ENCODE measurements around the gene CLEC16A.

Gene CLEC16A

GRCh38 chr16:10964039-10964890 is 19.9 kb downstream of the CLEC16A start:
- in situ Hi-C loops (cut with MboI; ENCODE audit: low sequenced_read_pairs): loop anchor here (10.0 to 25.0 kb wide), 3 partner anchors 421 to 1098 kb away; no protein-coding TSS in a partner anchor

- in situ Hi-C loops (cut with MboI; ENCODE audit: low sequenced_read_pairs): loop anchor here (10.0 to 25.0 kb wide), 3 partner anchors 420 to 1097 kb away; no protein-coding TSS in a partner anchor
These were observed 20.5 kb downstream of the CLEC16A start for GRCh38 chr16:10964891-10965326.

GRCh38 chr16:10965440-10966061 is 21.2 kb downstream of the CLEC16A start:
- in situ Hi-C loops (cut with MboI; ENCODE audit: low sequenced_read_pairs): loop anchor here (10.0 to 25.0 kb wide), 3 partner anchors 419 to 1097 kb away; no protein-coding TSS in a partner anchor

GRCh38 chr16:10966129-10966528 is 21.8 kb downstream of the CLEC16A start:
- in situ Hi-C loops (cut with MboI; ENCODE audit: low sequenced_read_pairs): loop anchor here (10.0 to 25.0 kb wide), 3 partner anchors 419 to 1096 kb away; no protein-coding TSS in a partner anchor

- in situ Hi-C loops (cut with MboI; ENCODE audit: low sequenced_read_pairs): loop anchor here (10.0 to 25.0 kb wide), 3 partner anchors 418 to 1096 kb away; no protein-coding TSS in a partner anchor
These were observed 22.2 kb downstream of the CLEC16A start for GRCh38 chr16:10966559-10966958.

- in situ Hi-C loops (cut with MboI; ENCODE audit: low sequenced_read_pairs): loop anchor here (10.0 to 25.0 kb wide), 3 partner anchors 417 to 1094 kb away; no protein-coding TSS in a partner anchor
These were observed 23.6 kb downstream of the CLEC16A start for GRCh38 chr16:10967986-10968385.

- in situ Hi-C loops (cut with MboI; ENCODE audit: low sequenced_read_pairs): loop anchor here (10.0 to 25.0 kb wide), 3 partner anchors 416 to 1094 kb away; no protein-coding TSS in a partner anchor
These were observed 24.1 kb downstream of the CLEC16A start for GRCh38 chr16:10968498-10968897.

DNA sequence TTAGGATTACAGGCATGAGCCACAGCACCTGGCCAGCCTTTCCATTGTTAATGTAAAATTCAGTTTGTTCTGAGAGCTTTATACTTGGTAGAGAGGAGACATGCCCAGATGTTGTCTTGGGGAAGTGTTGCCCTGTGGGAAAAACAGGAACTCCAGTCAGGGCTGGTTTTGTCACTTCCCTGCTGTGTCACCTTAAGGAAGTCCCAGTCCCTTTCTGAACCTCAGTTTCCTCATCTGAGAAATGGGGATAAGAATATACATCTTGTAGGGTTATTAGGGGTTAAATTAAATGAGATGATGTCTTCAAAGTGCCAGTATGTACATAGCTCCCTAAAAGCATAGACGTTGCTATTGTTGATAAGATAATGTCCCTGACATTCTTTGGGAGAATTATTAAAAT is 25.3 kb downstream of the CLEC16A start:
- in situ Hi-C loops (cut with MboI; ENCODE audit: low sequenced_read_pairs): loop anchor here (10.0 to 25.0 kb wide), 4 partner anchors 285 to 1093 kb away; partner anchors contain the start of gene SOCS1

GRCh38 chr16:10970065-10970464 is 25.7 kb downstream of the CLEC16A start:
- in situ Hi-C loops (cut with MboI; ENCODE audit: low sequenced_read_pairs): loop anchor here (10.0 to 25.0 kb wide), 3 partner anchors 285 to 1092 kb away; partner anchors contain the start of gene SOCS1

DNA sequence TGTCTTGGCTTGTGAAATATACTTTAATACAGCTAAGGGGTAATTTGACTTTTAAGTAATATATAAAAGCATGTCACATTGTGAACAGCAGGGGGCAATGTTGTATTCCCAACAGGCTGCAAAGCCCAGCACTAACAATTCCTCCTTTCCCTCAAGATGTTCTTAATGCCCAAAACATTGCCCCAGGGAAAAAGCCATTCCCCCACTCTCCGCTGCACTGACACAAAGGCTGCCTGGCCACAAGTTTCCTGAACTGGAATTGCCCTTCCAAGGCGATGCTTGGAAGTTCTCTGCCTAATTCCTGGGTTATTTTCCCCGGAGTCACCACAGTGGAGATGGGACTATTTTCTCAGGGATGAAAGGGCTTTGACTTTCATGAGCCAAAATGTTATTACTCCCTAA is 27.2 kb downstream of the CLEC16A start:
- in situ Hi-C loops (cut with MboI; ENCODE audit: low sequenced_read_pairs): loop anchor here (10.0 to 25.0 kb wide), 3 partner anchors 283 to 1091 kb away; partner anchors contain the start of gene SOCS1

DNA sequence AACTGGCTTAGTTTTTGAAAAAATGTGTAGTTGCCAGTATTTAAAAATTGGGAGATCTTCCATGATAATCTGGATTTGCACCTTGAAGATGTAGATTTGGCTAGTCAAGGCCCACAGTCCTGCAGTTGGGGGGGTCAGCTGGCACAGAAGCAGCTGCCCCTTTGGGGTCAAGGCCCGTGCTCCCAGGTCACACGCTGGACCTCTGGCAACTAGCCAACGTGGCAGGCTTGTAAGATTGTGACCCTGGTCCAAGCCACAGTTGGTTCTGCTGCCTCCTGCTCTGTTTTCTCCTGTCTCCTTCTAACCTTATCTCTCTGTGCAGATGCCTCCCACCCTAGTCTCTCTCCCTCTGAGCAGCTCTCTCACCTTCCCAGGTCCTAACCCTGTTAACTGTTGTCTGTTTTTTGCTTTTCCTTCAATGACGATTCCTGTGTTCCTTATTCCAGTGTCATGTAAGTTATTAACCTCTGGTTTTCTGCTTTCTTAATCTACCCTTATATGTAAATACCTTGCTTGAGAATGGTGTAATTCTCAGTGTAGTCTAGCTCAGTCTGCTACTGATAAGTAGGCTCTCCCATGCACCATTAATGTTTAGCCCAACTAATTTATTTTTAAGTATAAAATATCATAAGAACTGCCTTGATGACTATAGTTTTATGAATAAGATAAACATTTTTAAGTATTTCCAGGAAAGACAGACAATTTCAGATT is 27.9 kb downstream of the CLEC16A start:
- in situ Hi-C loops (cut with MboI; ENCODE audit: low sequenced_read_pairs): loop anchor here (10.0 to 25.0 kb wide), 3 partner anchors 283 to 1090 kb away; partner anchors contain the start of gene SOCS1

DNA sequence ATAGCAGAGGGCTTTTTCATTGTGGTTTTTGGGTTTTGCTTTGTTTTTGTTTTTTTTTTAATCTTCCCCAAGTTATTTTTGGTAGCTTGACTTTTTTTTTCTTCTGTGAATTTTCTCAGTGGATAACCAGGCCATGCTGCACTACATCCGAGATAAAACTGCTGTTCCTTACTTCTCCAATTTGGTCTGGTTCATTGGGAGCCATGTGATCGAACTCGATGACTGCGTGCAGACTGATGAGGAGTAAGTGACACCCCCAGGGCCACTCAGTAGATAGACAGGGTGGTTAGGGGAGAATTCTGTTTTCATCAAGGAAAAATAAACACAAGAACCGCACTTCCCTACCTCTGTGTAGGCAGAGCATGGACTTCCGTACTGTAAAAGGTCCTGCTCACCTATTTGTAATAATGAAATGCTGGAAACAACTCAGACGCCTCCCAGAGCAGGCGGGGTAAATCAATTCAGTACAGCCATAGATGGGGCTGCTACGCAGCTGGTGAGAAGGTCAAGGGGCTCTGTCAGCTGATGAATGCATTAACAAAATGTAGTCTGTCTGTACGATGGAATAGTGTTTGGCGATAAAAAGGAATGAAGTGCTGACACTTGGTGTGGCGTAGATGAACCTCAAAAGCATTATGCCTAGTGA is 28.6 kb downstream of the CLEC16A start:
- in situ Hi-C loops (cut with MboI; ENCODE audit: low sequenced_read_pairs): loop anchor here (10.0 to 25.0 kb wide), 3 partner anchors 282 to 1089 kb away; partner anchors contain the start of gene SOCS1

DNA sequence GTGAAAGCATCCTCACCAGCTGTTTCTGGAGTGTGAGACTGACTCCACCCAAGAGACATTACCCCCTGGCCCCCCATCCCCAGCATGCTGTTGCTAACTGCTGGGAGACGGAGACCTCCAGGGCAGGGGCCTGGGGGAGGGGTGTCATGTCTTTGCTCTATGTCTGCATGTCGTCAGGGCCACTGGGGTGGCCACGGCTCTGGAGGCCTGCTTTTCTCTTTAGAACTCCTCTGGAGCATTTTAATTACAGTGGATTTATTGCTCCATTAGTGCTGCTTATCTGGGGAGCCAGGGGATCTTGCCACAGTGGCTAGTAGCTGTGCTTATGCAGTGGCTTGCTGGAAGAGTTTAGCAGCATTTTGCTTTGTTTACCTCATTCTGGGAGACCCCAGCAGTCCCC is 32.3 kb downstream of the CLEC16A start:
- in situ Hi-C loops (cut with MboI; ENCODE audit: low sequenced_read_pairs): loop anchor here (10.0 kb wide), 1 partner anchor 278 kb away; the partner anchor contains the start of gene SOCS1

GRCh38 chr16:10978124-10978523 is 33.8 kb downstream of the CLEC16A start:
- in situ Hi-C loops (cut with MboI; ENCODE audit: low sequenced_read_pairs): loop anchor here (10.0 kb wide), 1 partner anchor 277 kb away; the partner anchor contains the start of gene SOCS1

DNA sequence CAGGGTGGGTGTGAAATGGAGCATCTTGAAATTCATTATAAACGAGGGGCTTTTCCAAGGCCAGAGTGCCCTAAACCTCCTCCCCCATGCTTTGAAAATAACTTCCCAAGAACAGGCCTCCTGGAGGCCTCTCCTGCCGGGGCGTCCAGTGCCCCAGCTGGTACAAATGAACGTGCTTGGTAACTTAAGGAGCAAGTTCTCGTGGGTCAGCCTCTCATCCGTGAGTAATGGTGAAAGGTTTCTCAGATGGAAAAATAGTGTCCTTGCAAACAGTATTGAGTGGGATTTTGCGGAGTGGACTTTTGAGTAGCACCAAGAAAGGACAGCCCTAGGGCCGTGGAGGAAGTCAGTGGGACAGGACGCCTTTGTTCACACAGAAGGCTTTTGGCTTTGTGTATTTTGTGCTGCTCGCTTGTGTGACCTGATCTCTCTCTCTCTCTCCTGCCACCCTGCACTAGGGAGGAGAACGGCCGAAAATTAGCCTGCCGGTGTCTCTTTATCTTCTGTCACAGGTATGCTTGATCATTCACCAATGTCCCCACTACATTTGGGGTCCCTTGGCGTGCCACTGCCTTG is 34.6 kb downstream of the CLEC16A start:
- in situ Hi-C loops (cut with MboI; ENCODE audit: low sequenced_read_pairs): loop anchor here (10.0 kb wide), 1 partner anchor 276 kb away; the partner anchor contains the start of gene SOCS1

GRCh38 chr16:10979717-10980601 is 35.6 kb downstream of the CLEC16A start:
- in situ Hi-C loops (cut with MboI; ENCODE audit: low sequenced_read_pairs): loop anchor here (10.0 kb wide), 1 partner anchor 275 kb away; the partner anchor contains the start of gene SOCS1

DNA sequence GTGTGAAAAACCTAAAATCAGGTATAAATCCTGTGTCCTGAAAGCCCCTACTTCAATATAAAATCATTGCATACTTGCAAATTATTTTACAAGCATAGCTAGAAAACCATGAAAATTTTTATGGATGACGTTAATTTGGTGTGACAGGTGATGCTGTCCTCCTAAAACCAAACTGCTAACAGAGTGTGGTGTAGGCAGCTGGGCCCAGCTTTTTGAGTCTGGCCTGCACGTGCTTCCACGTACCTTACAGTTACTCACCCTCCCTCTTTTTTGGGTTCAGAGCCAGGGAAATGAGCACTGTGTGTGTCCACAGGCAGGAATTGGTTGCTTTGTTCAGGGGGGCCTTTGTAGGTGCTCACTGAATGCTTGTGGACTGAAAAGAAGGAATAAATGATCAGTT is 36.4 kb downstream of the CLEC16A start:
- in situ Hi-C loops (cut with MboI; ENCODE audit: low sequenced_read_pairs): no loop called here

DNA sequence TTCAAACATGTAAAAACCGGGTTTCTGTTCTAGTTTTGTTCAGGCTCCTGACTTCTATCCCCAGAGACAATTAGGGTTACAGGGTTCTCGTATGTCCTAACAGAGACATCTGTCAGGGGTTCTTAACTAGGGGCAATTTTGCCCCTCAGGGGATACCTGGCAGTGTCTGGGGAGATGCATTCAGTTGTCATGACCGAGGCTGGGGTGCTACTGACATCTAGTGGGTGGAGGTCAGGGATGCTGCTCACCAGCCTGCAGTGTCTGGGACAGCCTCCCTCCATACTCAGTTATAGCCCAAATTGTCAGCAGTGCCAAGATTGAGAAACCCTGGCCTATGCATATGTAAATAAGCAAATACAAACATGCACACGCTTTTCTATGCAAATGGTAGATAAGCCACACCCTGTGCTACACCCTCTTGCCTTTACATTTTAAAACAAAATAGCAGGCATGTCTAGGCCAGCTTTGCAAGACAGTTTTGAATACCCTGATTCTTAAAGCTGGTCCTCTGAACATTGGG is 37.4 kb downstream of the CLEC16A start:
- in situ Hi-C loops (cut with MboI; ENCODE audit: low sequenced_read_pairs): no loop called here

Measured in HL-60/S4 treated with retinoic acid at 250 ng/mL for 4 days and 3 days (cell line).